H4 (cell line): ENCODE measurements around the gene LRRC45. TPM values are rescaled to one million over a fixed set of nuclear protein-coding genes. Genes with fewer than 3 reads are reported as not detected.

Experiments used
- DNase-seq: peaks from one replicate; pipeline ENCODE4 v3.0.0-alpha.2; 2015; ENCODE audit warnings: low spot score
- total RNA-seq: library from RNA; depleted of rRNA; stranded (reverse); fragments of >200 nt; shearing (Covaris generic); gene quantifications from 2 replicates; pipeline ENCODE4 v1.2.3, GENCODE V29; 2014

Gene LRRC45
- total RNA-seq, 1 experiment from 2014 or later, result 7.3 TPM

GRCh38 chr17:82050761-82051641, 27.9 kb downstream of the LRRC45 start:
- DNase-seq, result no peak

- no peak for DNase-seq
Measured at GRCh38 chr17:82051776-82052637, 28.9 kb downstream of the LRRC45 start, which contains the start of the genes GPS1 and RFNG. TSS of gene GPS1 (plus strand) at chr17:82051898. CDS start at chr17:82051932, 34 bp downstream. TSS of gene RFNG (minus strand) at chr17:82051811. CDS start at chr17:82051766, 45 bp downstream.

GRCh38 chr17:82052638-82053059, 29.5 kb downstream of the LRRC45 start:
- DNase-seq, result no peak

- no peak for DNase-seq
Measured at GRCh38 chr17:82053130-82053529, 30.0 kb downstream of the LRRC45 start.

- no peak for DNase-seq
Measured at GRCh38 chr17:82053556-82054263, 30.6 kb downstream of the LRRC45 start.

GRCh38 chr17:82054351-82055022, 31.4 kb downstream of the LRRC45 start:
- DNase-seq, result no peak

- no peak for DNase-seq
Measured at GRCh38 chr17:82055023-82055964, 32.2 kb downstream of the LRRC45 start.

GRCh38 chr17:82055965-82056728, 33.0 kb downstream of the LRRC45 start:
- DNase-seq, result no peak

GRCh38 chr17:82056729-82057621, 33.9 kb downstream of the LRRC45 start:
- DNase-seq, result no peak

- no peak for DNase-seq
Measured at GRCh38 chr17:82058230-82058854, 35.2 kb downstream of the LRRC45 start.

- DNase-seq, result no peak
Measured at GRCh38 chr17:82058855-82059249, 35.7 kb downstream of the LRRC45 start.

- no peak for DNase-seq
Measured at GRCh38 chr17:82059272-82060000, 36.3 kb downstream of the LRRC45 start.

GRCh38 chr17:82060001-82060380, 36.9 kb downstream of the LRRC45 start:
- DNase-seq, result no peak

GRCh38 chr17:82060614-82061013, 37.5 kb downstream of the LRRC45 start:
- no peak for DNase-seq

GRCh38 chr17:82061047-82061925, 38.2 kb downstream of the LRRC45 start:
- DNase-seq, result no peak
